ENCODE results near the gene CUBN.

CUBN gene

DNA sequence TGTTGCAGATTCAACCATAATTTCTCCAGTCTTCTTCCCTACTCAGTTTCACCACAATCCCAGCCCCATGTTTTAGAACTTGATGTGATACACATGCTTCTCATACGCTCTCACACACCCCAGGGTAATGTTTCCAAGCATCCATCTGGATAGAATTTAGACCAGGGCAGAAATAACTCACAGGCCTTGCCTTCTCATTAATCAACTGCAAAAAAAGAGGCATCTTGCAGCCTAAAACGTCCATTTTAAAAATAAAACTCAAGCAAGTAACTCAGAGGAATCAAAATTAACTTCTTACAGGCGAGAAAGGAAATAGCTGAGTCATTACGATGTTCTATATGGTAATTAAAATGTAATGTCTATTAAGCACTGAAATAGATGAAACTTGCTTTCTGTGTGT lies 185.2 kb downstream of the CUBN start:
- DNase-seq: no peak

GRCh38 chr10:16943295-16944285 lies 186.0 kb downstream of the CUBN start:
- no peak for DNase-seq

DNA sequence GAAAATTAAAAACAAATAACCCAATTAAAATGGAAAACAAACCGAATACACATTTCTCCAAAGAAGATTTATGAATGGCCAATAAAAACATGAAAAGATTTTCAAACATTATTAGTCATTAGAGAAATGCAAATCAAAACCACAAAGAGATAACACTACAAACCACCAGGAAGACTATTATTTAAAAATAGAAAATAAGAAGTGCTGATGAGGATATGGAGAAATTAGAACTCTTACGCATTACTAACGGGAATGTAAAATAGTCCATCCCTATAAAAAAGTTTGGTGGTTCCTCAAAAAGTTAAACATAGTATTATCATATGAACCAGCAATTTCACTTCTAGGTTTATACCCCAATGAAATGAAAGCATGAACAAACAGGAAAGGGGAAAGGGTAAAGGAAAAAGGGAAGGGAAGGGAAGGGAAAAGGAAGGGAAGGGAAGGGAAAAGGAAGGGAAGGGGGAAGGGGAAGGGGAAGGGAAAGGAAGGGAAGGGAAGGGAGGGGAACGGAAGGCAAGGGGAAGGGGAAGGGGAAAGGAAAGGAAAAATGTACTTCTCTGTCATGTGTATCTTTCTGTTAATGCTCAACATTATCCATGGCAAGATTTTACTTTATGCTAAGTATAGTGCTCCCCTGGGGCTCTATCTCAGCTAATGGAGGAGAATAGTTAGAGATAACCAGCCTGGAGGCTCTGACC lies 187.1 kb downstream of the CUBN start:
- DNase-seq: no peak

- no peak for DNase-seq
Measured at GRCh38 chr10:16941870-16942269, 187.7 kb downstream of the CUBN start.

GRCh38 chr10:16941067-16941466 lies 188.5 kb downstream of the CUBN start:
- no peak for DNase-seq

DNA sequence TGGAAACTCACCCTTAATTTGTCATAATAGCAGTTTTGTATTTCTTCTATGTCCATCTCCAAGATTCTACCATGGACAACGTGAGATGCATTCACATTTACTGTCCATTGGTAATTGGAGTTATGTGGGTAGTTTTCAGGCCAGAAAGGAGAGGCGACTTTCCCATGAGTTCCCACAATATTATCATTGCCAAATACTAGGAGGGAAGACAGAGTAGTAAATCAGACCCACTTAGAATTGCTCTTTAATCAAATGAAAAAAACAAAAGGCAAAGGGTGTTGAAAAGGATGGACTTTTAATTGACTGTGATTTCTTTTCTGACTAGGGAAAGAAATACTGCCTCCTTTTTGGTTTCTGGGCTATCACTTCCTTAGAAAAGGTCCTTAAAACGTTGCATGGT lies 190.7 kb downstream of the CUBN start:
- DNase-seq: no peak

DNA sequence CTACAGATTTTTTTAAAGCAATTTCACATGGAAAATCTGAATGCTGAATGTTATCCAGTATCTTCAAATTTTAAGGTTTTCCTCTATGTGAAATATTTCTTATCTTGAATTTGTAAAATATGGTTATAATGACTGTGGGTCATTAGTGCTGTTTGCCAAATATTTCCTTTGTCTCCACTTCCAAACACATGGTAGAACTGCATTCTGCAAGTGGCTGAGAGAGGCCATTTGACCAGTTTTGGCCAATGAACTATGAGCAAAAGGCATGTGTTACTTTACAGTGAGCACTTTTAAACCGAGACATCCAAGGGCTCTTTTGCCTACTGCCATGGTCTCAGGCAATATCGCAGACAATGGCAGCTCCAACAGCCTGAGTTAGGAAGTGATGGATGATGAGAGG lies 195.2 kb downstream of the CUBN start:
- no peak for DNase-seq

GRCh38 chr10:16933783-16934182 lies 195.8 kb downstream of the CUBN start:
- DNase-seq: no peak

DNA sequence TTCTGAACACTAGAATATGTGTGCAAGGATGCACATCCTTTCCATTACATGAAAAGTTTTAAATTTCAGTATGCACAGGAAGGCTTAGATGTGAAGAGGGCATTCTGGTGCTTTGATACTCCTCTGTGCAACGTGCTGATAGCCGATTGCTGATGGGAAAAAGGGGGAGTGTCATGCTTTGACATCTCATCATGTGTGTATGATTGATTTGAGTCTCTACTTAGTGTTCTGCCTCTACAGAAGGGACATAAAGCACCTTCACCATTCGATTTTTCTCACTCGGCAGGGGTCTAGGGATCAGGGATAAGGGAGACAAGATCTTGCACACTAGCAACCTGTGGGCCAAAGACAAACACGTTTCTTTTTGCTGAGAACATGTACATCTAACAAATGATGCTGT lies 197.7 kb downstream of the CUBN start:
- DNase-seq: no peak

DNA sequence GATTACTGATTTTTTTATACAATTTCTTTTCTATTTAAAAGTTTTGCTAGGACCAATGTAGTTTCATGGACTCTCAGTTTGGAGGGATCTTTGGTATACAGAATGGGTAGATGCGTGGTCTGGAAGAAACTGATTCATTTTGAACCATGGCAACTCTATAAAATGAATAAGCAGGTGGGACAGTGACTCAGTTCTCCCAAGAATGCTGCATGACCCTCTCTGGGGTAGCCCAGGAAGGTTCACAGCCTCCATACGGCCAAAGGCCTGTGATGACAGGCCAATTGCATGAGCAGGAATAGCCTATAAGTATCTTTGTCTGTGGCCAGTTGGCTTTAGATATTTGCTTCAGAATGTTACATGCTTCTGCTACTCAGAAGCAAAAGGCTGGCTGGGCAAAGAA lies 199.1 kb downstream of the CUBN start:
- no peak for DNase-seq

GRCh38 chr10:16929069-16929468 lies 200.5 kb downstream of the CUBN start:
- DNase-seq: no peak

DNA sequence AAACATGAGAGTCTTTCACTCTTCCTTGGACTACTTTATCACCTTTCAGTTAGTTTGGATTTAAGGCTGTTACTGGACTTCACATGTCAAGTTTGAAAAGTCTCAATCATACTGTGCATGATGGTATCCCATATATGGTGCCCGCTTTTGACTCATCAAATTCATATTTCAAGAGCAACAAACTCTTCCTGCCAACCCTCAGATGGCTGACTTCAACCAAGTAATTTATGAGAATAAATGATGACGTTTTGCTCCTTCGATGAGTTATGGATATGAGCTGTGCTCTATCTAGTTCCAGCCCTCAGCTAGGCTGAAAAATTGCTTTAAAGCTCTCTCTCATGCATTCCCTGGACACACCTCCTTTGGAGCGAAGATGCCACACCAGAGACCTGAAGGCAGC lies 202.1 kb downstream of the CUBN start:
- no peak for DNase-seq

- DNase-seq: no peak
Measured at GRCh38 chr10:16923726-16924125, 205.9 kb downstream of the CUBN start.

DNA sequence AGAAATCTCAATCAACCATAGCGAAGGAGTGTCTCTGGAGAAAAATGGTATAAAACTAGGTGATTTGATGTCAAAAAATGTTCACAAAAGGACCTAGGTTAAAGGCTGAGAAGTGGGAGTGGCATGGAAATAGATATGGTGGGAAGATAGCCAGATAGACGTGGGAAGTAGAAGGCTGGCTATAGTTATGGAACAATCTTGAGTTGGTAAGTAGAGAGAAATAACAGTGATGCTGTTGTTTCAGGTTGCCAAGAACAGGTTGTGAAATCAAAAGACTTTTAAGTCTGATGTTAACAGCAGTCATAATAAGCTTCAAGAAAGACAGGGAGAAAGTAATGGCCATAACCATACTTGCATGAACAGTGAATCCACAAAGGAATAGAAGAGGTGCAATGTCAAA lies 206.3 kb downstream of the CUBN start:
- DNase-seq: no peak

GRCh38 chr10:16919121-16919982 lies 210.3 kb downstream of the CUBN start:
- no peak for DNase-seq

DNA sequence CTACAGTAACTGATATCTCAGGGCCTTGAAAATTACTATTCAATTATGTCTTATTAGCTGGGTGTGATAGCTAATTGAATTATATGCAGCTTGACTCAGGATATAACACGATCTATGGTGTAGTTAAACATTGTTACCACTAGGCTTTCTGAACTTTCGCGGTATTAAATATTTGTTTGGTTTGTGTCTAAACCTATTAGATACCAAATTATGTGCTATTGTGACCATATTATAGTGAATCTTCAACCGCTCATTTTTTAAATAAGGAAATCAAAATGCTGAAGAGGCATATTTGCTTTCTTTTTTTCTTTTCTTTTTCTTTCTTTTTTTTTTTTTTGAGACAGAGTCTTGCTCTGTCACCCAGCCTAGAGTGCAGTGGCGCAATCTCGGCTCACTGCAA lies 213.1 kb downstream of the CUBN start:
- no peak for DNase-seq

- no peak for DNase-seq
Measured at GRCh38 chr10:16915300-16915699, 214.3 kb downstream of the CUBN start.

DNA sequence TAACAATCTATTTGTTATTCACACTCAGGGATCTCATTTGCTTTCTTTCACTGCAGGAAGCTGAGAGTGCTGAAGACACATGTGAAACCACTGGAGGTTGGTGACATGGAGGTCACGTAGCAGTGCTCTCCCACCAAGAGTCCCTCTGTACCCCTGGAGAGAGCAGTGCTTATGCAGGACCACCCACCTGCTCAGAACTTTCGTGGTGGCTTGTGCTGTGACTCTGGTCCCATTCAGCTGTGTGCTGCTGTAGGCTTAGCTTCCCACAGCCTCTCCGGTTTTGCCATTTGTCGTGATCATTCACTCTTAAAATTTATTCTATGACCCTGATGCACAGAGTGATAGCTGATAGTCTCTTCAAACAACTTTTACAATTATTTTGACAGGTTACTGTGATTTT lies 216.3 kb downstream of the CUBN start:
- no peak for DNase-seq

GRCh38 chr10:16910793-16911164 lies 218.8 kb downstream of the CUBN start:
- DNase-seq: no peak

GRCh38 chr10:16909961-16910792 lies 219.4 kb downstream of the CUBN start:
- DNase-seq: no peak

- no peak for DNase-seq
Measured at GRCh38 chr10:16909271-16909767, 220.3 kb downstream of the CUBN start.

GRCh38 chr10:16907687-16908086 lies 221.9 kb downstream of the CUBN start:
- DNase-seq: no peak

Data from stimulated activated CD4-positive, alpha-beta T cell treated with anti-CD3 and anti-CD28 coated beads, Interleukin-1b, Interleukin-23, amount 100 ng/mL, for 48 hours (primary cell).